WTC11 (cell line): ENCODE measurements around the gene FXN.

Experiments
- ATF6 ChIP-seq: sonication (generic); formaldehyde crosslinking; IDR thresholded peaks from 2 replicates; pipeline ENCODE4 v1.8.1; 2023; ENCODE audit warnings: mild to moderate bottlenecking, missing genetic modification reagents
- CTCF ChIP-seq: fragments of 200-600 bp; IDR thresholded peaks from 2 replicates; pipeline ENCODE4 v1.8.0; 2022; ENCODE audit warnings: antibody characterized with exemption
- ELF4 ChIP-seq: sonication (generic); formaldehyde crosslinking; IDR thresholded peaks from 2 replicates; pipeline ENCODE4 v1.8.1; 2022; ENCODE audit warnings: low read depth, mild to moderate bottlenecking, moderate library complexity, missing genetic modification reagents
- IRF2 ChIP-seq: sonication (generic); formaldehyde crosslinking; IDR thresholded peaks from 2 replicates; pipeline ENCODE4 v1.8.0; 2022; ENCODE audit warnings: low read depth, missing genetic modification reagents, borderline replicate concordance
- NFYB ChIP-seq: sonication (generic); formaldehyde crosslinking; conservative IDR thresholded peaks from 2 replicates; pipeline ENCODE4 v1.8.0; 2022; ENCODE audit warnings: low read depth, missing genetic modification reagents
- NR2C2 ChIP-seq: sonication (generic); formaldehyde crosslinking; IDR thresholded peaks from 2 replicates; pipeline ENCODE4 v1.8.0; 2022; ENCODE audit warnings: mild to moderate bottlenecking, missing genetic modification reagents
- SMAD3 ChIP-seq: sonication (generic); formaldehyde crosslinking; IDR thresholded peaks from 2 replicates; pipeline ENCODE4 v1.8.0; 2022; ENCODE audit warnings: missing genetic modification reagents, mild to moderate bottlenecking, borderline replicate concordance
- ZNF317 ChIP-seq: sonication (generic); formaldehyde crosslinking; IDR thresholded peaks from 2 replicates; pipeline ENCODE4 v1.8.1; 2023; ENCODE audit warnings: low read depth, mild to moderate bottlenecking, moderate library complexity, missing genetic modification reagents, borderline replicate concordance

- TF ChIP-seq SMAD3 (CRISPR knock-in tag) (no peak), NR2C2 (CRISPR knock-in tag) (no peak), CTCF (no peak), ZNF317 (CRISPR knock-in tag) (no peak), NFYB (CRISPR knock-in tag) (no peak), IRF2 (no peak), ATF6 (CRISPR knock-in tag) (no peak), ELF4 (CRISPR knock-in tag) (no peak)
Observed at GRCh38 chr9:69004836-69005235, 30.7 kb upstream of the FXN start.
